ENCODE results near the gene RNF103. TPM values are rescaled to one million over a fixed set of nuclear protein-coding genes. Genes with fewer than 3 reads are reported as not detected.

The RNF103 gene
- total and polyA plus RNA-seq, 2 donors (not counting 3 experiments of a cell fraction or from before 2014, with no cell fraction given), result 15.6 to 24.2 TPM

GRCh38 chr2:86673011-86673410 lies 49.3 kb upstream of the RNF103 start:
- H3K9me1 ChIP-seq (replicated peaks; ENCODE audit: control insufficient read depth, extremely low read depth, insufficient read depth, low read length), result no peaks in the 10 kb centered on the region
- peaks cover 0 to 2% of the 10 kb centered on the region in 2 experiments for H3K27me3 ChIP-seq (ENCODE audit: control insufficient read depth in 2 of 2, insufficient read depth in 2 of 2, low read length in 2 of 2)
- no peak overlapping the region for H3K27ac ChIP-seq (ENCODE audit: insufficient read depth, low read depth, low read length)
- FAIRE-seq, result no peak
- BruUV-seq (replicated peaks), result no TSS peak
- ChIA-PET POLR2A (no interaction called here), CTCF (no interaction called here)
- H3K4me2 ChIP-seq (ENCODE audit: insufficient read depth, low read length), result no peak overlapping the region
- DNase-seq (ENCODE audit: low read depth, low spot score), result no peak
- no peak overlapping the region for H2AFZ ChIP-seq (ENCODE audit: low read depth, low read length)
- TF ChIP-seq POLR2AphosphoS5 (IDR thresholded peaks at IDR 0.05; ENCODE audit: insufficient read depth, low read depth, low read length) (no peak), CTCF (IDR thresholded peaks at IDR 0.05; ENCODE audit: extremely low read depth in 1 of 2, insufficient read depth in 1 of 2, low read depth in 1 of 2, low read length in 2 of 2) (no peak), GATA2 (IDR thresholded peaks at IDR 0.05; ENCODE audit: insufficient read depth, insufficient read length, low read depth, low read length) (no peak), FOS (IDR thresholded peaks at IDR 0.05; ENCODE audit: borderline replicate concordance, insufficient read depth, low read length) (no peak), EZH2 (IDR thresholded peaks at IDR 0.05; ENCODE audit: borderline replicate concordance, low read depth, low read length, severe bottlenecking) (no peak), POLR2A (IDR thresholded peaks at IDR 0.05; ENCODE audit: low read depth, low read length) (no peak), MYC (IDR thresholded peaks at IDR 0.05; ENCODE audit: low read depth, low read length) (no peak), MAX (IDR thresholded peaks at IDR 0.05; ENCODE audit: insufficient read depth, insufficient read length) (no peak), JUN (IDR thresholded peaks at IDR 0.05; ENCODE audit: borderline replicate concordance, insufficient read depth, insufficient read length, low read depth) (no peak)
- no peak overlapping the region for H3K4me3 ChIP-seq (replicated peaks in 1 of 3; ENCODE audit: insufficient read depth in 1 of 3, low read depth in 1 of 3, low read length in 3 of 3)
- dilution Hi-C loops (cut with MboI; ENCODE audit: extremely low pct_ligation_motif_present, low sequenced_read_pairs) (no loop called here), intact Hi-C loops (cut with micrococcal nuclease) (no loop called here)
- no peaks in the 10 kb centered on the region for H3K36me3 ChIP-seq (ENCODE audit: control insufficient read depth in 2 of 2, extremely low read depth in 1 of 2, insufficient read depth in 2 of 2, low read length in 2 of 2)
- no peaks in the 10 kb centered on the region for H3K9me3 ChIP-seq (replicated peaks; ENCODE audit: control insufficient read depth, insufficient read depth, low read length)
- H3K79me2 ChIP-seq (ENCODE audit: control insufficient read depth, insufficient read depth, low read length), result no peaks in the 10 kb centered on the region
- H3K4me1 ChIP-seq (ENCODE audit: control insufficient read depth, extremely low read depth, insufficient read depth, low read length), result peaks cover 5% of the 10 kb centered on the region
- H4K20me1 ChIP-seq (replicated peaks; ENCODE audit: control insufficient read depth, extremely low read depth, insufficient read depth, low read length), result no peaks in the 10 kb centered on the region
- no peak overlapping the region for H3K9ac ChIP-seq (replicated peaks; ENCODE audit: extremely low read depth, insufficient read depth, low read length)

All from endothelial cell of umbilical vein (primary cell).